K562 (cell line): Measurements from ENCODE around the gene IRS2. TPM values are rescaled to one million over a fixed set of nuclear protein-coding genes. Genes with fewer than 3 reads are reported as not detected.

Experiments
- ATAC-seq: fragments of 200-7000 bp; cut with Tn5 transposase; 3 replicates; pipeline ENCODE4 v1.9.1; 2020; ENCODE audit warnings: moderate library complexity
- BruUV-seq: library from RNA; stranded (reverse); fragments of 400-500 nt; replicated peaks from 2 replicates; lab custom pipeline; 2021; lab: Mats Ljungman, UMichigan
- CTCF ChIA-PET: fragments of 300-600 bp; formaldehyde crosslinking; extraction: SDS; loops from one replicate; lab custom pipeline; 2021; ENCODE audit warnings: low intra/inter-chr PET ratio; lab: Yijun Ruan, JAX
- POLR2A ChIA-PET: fragments of 300-600, 350-650 bp; sonication (Branson Sonifier 250); formaldehyde crosslinking; extraction: SDS; loops from one replicate; lab custom pipeline; 2021; ENCODE audit warnings: antibody characterized with exemption, inconsistent platforms; lab: Yijun Ruan, JAX
- DNase-seq, 4 experiments: peaks; one replicate each; pipeline versions ENCODE4 v3.0.0 to v3.0.0-alpha.2; 2011 to 2018; ENCODE audit warnings: low spot score in 3 of 4, mixed read lengths in 3 of 4; ENCODE audit errors: extremely low read depth in 1 of 4
- FAIRE-seq: peaks from 2 replicates; lab custom pipeline; 2011; peaks lifted over from hg19 to GRCh38; lab: Jason Lieb, UNC
- H2AFZ ChIP-seq: 2 replicates; pipeline ENCODE4 v1.6.0; 2011; ENCODE audit warnings: low read depth, low read length, control low read depth, inconsistent platforms
- H3K27ac ChIP-seq: fragments of 200-600 bp; 3 replicates; pipeline ENCODE4 v1.8.0; 2011; ENCODE audit warnings: low read depth, mild to moderate bottlenecking, control low read depth, inconsistent platforms, low read length, moderate library complexity, mixed read lengths; ENCODE audit errors: extremely low read depth
- H3K27me3 ChIP-seq, 2 experiments: fragments of 300-600 bp in 1 of 2; 2 replicates in 1 of 2; 3 replicates in 1 of 2; pipeline versions ENCODE4 v1.6.0 to v1.8.0; 2011; ENCODE audit warnings: inconsistent platforms in 2 of 2, low read length in 2 of 2, mild to moderate bottlenecking in 1 of 2, mixed read lengths in 1 of 2, moderate library complexity in 1 of 2; ENCODE audit not compliant: control insufficient read depth in 2 of 2, insufficient read depth in 2 of 2
- H3K36me3 ChIP-seq: fragments of 300-600 bp; 3 replicates; pipeline ENCODE4 v1.8.0; 2011; ENCODE audit warnings: mild to moderate bottlenecking, low read length, inconsistent platforms; ENCODE audit not compliant: control insufficient read depth, insufficient read depth
- H3K4me1 ChIP-seq, 2 experiments: fragments of 200-600 bp in 1 of 2; replicated peaks in 1 of 2; 2 replicates in 1 of 2; 3 replicates in 1 of 2; pipeline versions ENCODE4 v1.5.1 to v1.8.0; 2011; ENCODE audit warnings: inconsistent platforms in 2 of 2, low read length in 2 of 2, mild to moderate bottlenecking in 1 of 2, mixed read lengths in 1 of 2, moderate library complexity in 1 of 2; ENCODE audit not compliant: control insufficient read depth in 2 of 2, insufficient read depth in 2 of 2
- H3K4me2 ChIP-seq: 2 replicates; pipeline ENCODE4 v1.6.1; 2011; ENCODE audit warnings: low read length, control low read depth, inconsistent platforms, mixed read lengths; ENCODE audit not compliant: insufficient read depth
- H3K4me3 ChIP-seq: fragments of 200-600 bp; sonication (generic), shearing (Covaris generic); 2 replicates; pipeline ENCODE4 v1.5.1; 2016; ENCODE audit warnings: control low read depth, inconsistent platforms
- H3K79me2 ChIP-seq: fragments of 200-600 bp; 3 replicates; pipeline ENCODE4 v1.8.0; 2011; ENCODE audit warnings: low read length, inconsistent platforms; ENCODE audit not compliant: control insufficient read depth, insufficient read depth
- H3K9ac ChIP-seq, 2 experiments: 2 replicates each; pipeline versions ENCODE4 v1.6.0 to v1.6.1; 2011; ENCODE audit warnings: low read depth in 2 of 2, low read length in 2 of 2, control low read depth in 1 of 2, inconsistent platforms in 1 of 2, mild to moderate bottlenecking in 1 of 2, mixed read lengths in 1 of 2; ENCODE audit not compliant: insufficient read depth in 1 of 2
- H3K9me1 ChIP-seq: one replicate; pipeline ENCODE4 v1.6.0; 2011; ENCODE audit warnings: inconsistent platforms, mild to moderate bottlenecking, low read length, moderate library complexity; ENCODE audit not compliant: control insufficient read depth, insufficient read depth
- H3K9me3 ChIP-seq: replicated peaks from 2 replicates; pipeline ENCODE4 v1.5.1; 2011; ENCODE audit warnings: low read depth, low read length, inconsistent platforms; ENCODE audit not compliant: control insufficient read depth, insufficient read depth
- H4K20me1 ChIP-seq: replicated peaks from 2 replicates; pipeline ENCODE4 v1.6.1; 2011; ENCODE audit warnings: low read length, inconsistent platforms, mixed read lengths; ENCODE audit not compliant: control insufficient read depth, insufficient read depth
- CBX5 ChIP-seq: IDR thresholded peaks from 2 replicates; pipeline ENCODE4 v1.6.1; 2014; ENCODE audit warnings: low read depth, borderline replicate concordance
- HDAC8 ChIP-seq: fragments of 450-650 bp; IDR thresholded peaks from 2 replicates; pipeline ENCODE4 v1.6.1; 2016; ENCODE audit warnings: mild to moderate bottlenecking, missing genetic modification characterization, moderate library complexity, missing compliant biosample characterization
- HES1 ChIP-seq: fragments of 450-650 bp; IDR thresholded peaks from 2 replicates; pipeline ENCODE4 v1.6.1; 2016; ENCODE audit warnings: low read depth, mild to moderate bottlenecking, moderate library complexity
- NFATC3 ChIP-seq: fragments of 450-650 bp; IDR thresholded peaks from 2 replicates; pipeline ENCODE4 v1.6.1; 2017; ENCODE audit warnings: mild to moderate bottlenecking
- NR1H2 ChIP-seq: sonication (generic); formaldehyde crosslinking; IDR thresholded peaks from 2 replicates; pipeline ENCODE4 v1.4.0; 2020; ENCODE audit warnings: mild to moderate bottlenecking, missing genetic modification reagents
- PATZ1 ChIP-seq: fragments of 250-450 bp; sonication (Bioruptor Pico); IDR thresholded peaks from 2 replicates; pipeline ENCODE4 v1.5.0; 2020; ENCODE audit warnings: mild to moderate bottlenecking, borderline replicate concordance
- POLR2G ChIP-seq: fragments of 200-400 bp; formaldehyde crosslinking; IDR thresholded peaks from 2 replicates; pipeline ENCODE4 v1.6.1; 2017; ENCODE audit warnings: low read depth, mild to moderate bottlenecking, antibody characterized with exemption, low read length, moderate library complexity
- PREB ChIP-seq: sonication (generic); formaldehyde crosslinking; IDR thresholded peaks from 2 replicates; pipeline ENCODE4 v1.8.1; 2023; ENCODE audit warnings: mild to moderate bottlenecking, missing genetic modification reagents
- RBFOX2 ChIP-seq: fragments of 200-400 bp; formaldehyde crosslinking; IDR thresholded peaks from 2 replicates; pipeline ENCODE4 v1.6.1; 2017; ENCODE audit warnings: low read depth, mild to moderate bottlenecking, low read length, moderate library complexity
- RBM39 ChIP-seq: fragments of 200-400 bp; formaldehyde crosslinking; optimal IDR thresholded peaks from 2 replicates; pipeline ENCODE3; 2018; ENCODE audit warnings: low read depth, low read length
- SMARCC2 ChIP-seq: fragments of 450-650 bp; IDR thresholded peaks from 2 replicates; pipeline ENCODE4 v1.6.1; 2017; ENCODE audit warnings: antibody characterized with exemption, moderate library complexity, mild to moderate bottlenecking, low read depth
- ZEB2 ChIP-seq: fragments of 450-650 bp; IDR thresholded peaks from 2 replicates; pipeline ENCODE4 v1.6.1; 2016
- ZNF3 ChIP-seq: fragments of 250-450 bp; sonication (Bioruptor Pico); IDR thresholded peaks from 2 replicates; pipeline ENCODE4 v1.5.0; 2021; ENCODE audit warnings: mild to moderate bottlenecking, moderate library complexity
- WGBS: fragments of 100-300 bp; shearing (Covaris generic); methylation state at CpG from one replicate; pipeline ENCODE4 v1.1.6; 2016; ENCODE audit warnings: low coverage, mixed read lengths; ENCODE audit not compliant: insufficient coverage; ENCODE audit errors: missing lambda C conversion rate; 5-methylcytosine and 5-hydroxymethylcytosine counted together
- in situ Hi-C: fragments of 300-500 bp; cut with MboI; formaldehyde crosslinking; loops from 4 replicates; pipeline ENCODE4 v1.15.0; 2018; ENCODE audit warnings: inconsistent platforms, mixed read lengths
- intact Hi-C: fragments of 100-400 bp; cut with micrococcal nuclease; formaldehyde crosslinking; loops from 2 replicates; pipeline ENCODE4 v1.14.2; 2022
- polyA plus RNA-seq, 8 experiments: library from polyadenylated mRNA; depleted of rRNA in 4 of 8; stranded (reverse) in 5 of 8; unstranded in 3 of 8; fragments of >200 nt; fragmentation: Nextera tagmentation in 2 of 8; fragmentation: Illumina TruSeq in 1 of 8; extraction: Ambion mirVana in 2 of 8; extraction: Trizol in 1 of 8; gene quantifications; 2 replicates each; pipeline versions ENCODE4 v1.2.1 to v1.2.3, GENCODE V29; 2011 to 2014; ENCODE audit warnings: inconsistent platforms in 1 of 8, missing spikeins in 1 of 8
- total RNA-seq, 7 experiments: library from RNA; depleted of rRNA in 6 of 7; stranded (reverse); fragments of >200 nt in 6 of 7; fragmentation: Illumina TruSeq in 2 of 7; extraction: Trizol in 2 of 7; gene quantifications; 2 replicates each; pipeline versions ENCODE4 v1.2.1 to v1.2.3, GENCODE V29; 2011 to 2021; ENCODE audit warnings: low replicate concordance in 1 of 7

IRS2 gene
- total and polyA plus RNA-seq, 9 of the 15 experiments (the other 6 are each of a cell fraction or from before 2014, with no cell fraction given): 0.36 to 4.6 (median 0.63) TPM

GRCh38 chr13:109785141-109785891 is 1.1 kb downstream of the IRS2 start:
- H3K9me1 ChIP-seq: no peaks in the 10 kb centered on the region
- DNase-seq: no peak
- WGBS: 97% methylated on average over 6 of the region's 98 CpGs
- BruUV-seq: TSS peak; percentile 28
- H3K4me1 ChIP-seq: peaks cover 5 to 34% of the 10 kb centered on the region in 2 experiments; a peak in 3 of 5 replicates
- H3K27ac ChIP-seq: no peak overlapping the region
- H3K79me2 ChIP-seq: peaks cover 11% of the 10 kb centered on the region
- in situ Hi-C loops (no loop called here), intact Hi-C loops (loop anchor here (5.0 kb wide), 1 partner anchor 83 kb away; no protein-coding TSS in a partner anchor)
- H3K36me3 ChIP-seq: no peaks in the 10 kb centered on the region
- H3K27me3 ChIP-seq: no peaks in the 10 kb centered on the region
- no peak overlapping the region for H3K9ac ChIP-seq
- no peak for FAIRE-seq
- H2AFZ ChIP-seq: no peak overlapping the region
- TF ChIP-seq ZEB2 (no peak), ZNF3 (CRISPR knock-in tag) (no peak), CBX5 (no peak), NR1H2 (no peak), SMARCC2 (no peak), RBFOX2 (peak; percentile 58; the same call in 1 of the 2 replicates), NFATC3 (no peak), PATZ1 (CRISPR knock-in tag) (no peak), POLR2G (peak; percentile 18; the same call in 1 of the 2 replicates), RBM39 (no peak), HDAC8 (tag) (no peak), HES1 (no peak), PREB (CRISPR knock-in tag) (no peak)
- ChIA-PET POLR2A (interaction anchor here (0.6 to 0.7 kb wide), 2 partner anchors 43 to 102 kb away, joined by 3 read pairs; no protein-coding TSS in a partner anchor), CTCF (no interaction called here)
- H3K4me3 ChIP-seq: no peak overlapping the region
- no peaks in the 10 kb centered on the region for H4K20me1 ChIP-seq
- H3K9me3 ChIP-seq: no peaks in the 10 kb centered on the region
- H3K4me2 ChIP-seq: no peak overlapping the region
- ATAC-seq: no peak
